ENCODE measurements around the gene DYRK4.

DYRK4 gene

GRCh38 chr12:4630262-4630661 lies 68.3 kb downstream of the DYRK4 start:
- no peak for DNase-seq

GRCh38 chr12:4643747-4644146 lies 81.7 kb downstream of the DYRK4 start:
- no peak for DNase-seq

GRCh38 chr12:4645023-4645422 lies 83.0 kb downstream of the DYRK4 start:
- no peak for DNase-seq

- no peak for DNase-seq
Observed at GRCh38 chr12:4648104-4648500, 86.1 kb downstream of the DYRK4 start.

- peak; percentile 52 to 82 (median 67) for DNase-seq
Observed at GRCh38 chr12:4648501-4649357, 86.7 kb downstream of the DYRK4 start, which contains the start of the genes AKAP3 and NDUFA9. Gene AKAP3, minus strand, starts transcription at chr12:4649051. Its CDS starts 10,855 bp downstream, at chr12:4638196. Gene NDUFA9, plus strand, starts transcription at chr12:4649114. Its CDS starts 13 bp downstream, at chr12:4649127.

GRCh38 chr12:4649358-4649661 lies 87.3 kb downstream of the DYRK4 start:
- DNase-seq = no peak

- DNase-seq = no peak
Observed at GRCh38 chr12:4653257-4653656, 91.2 kb downstream of the DYRK4 start.

GRCh38 chr12:4653691-4654090 lies 91.7 kb downstream of the DYRK4 start:
- DNase-seq = no peak
